SK-N-SH (cell line): ENCODE data around the gene NCK1. TPM values are rescaled to one million over a fixed set of nuclear protein-coding genes. Genes with fewer than 3 reads are reported as not detected.

Source experiments
- CTCF ChIA-PET: fragments of 300-600, 350-600 bp; formaldehyde crosslinking; extraction: SDS; loops from one replicate; lab custom pipeline; 2021; lab: Yijun Ruan, JAX
- POLR2A ChIA-PET: fragments of 350-600 bp; sonication (Branson Sonifier 250); formaldehyde crosslinking; extraction: SDS; loops from one replicate; lab custom pipeline; 2020; ENCODE audit warnings: antibody characterized with exemption, inconsistent platforms; lab: Yijun Ruan, JAX
- DNase-seq: peaks from one replicate; pipeline ENCODE4 v3.0.0; 2012
- H2AFZ ChIP-seq: fragments of 200-600 bp; sonication (generic); 2 replicates; pipeline ENCODE4 v1.8.1; 2016; ENCODE audit warnings: antibody characterized with exemption, mild to moderate bottlenecking, low read depth
- H3F3A ChIP-seq: fragments of 200-600 bp; sonication (generic); replicated peaks from 2 replicates; pipeline ENCODE3; 2016; ENCODE audit warnings: antibody characterized with exemption, mild to moderate bottlenecking; ENCODE audit not compliant: insufficient read depth
- H3K27ac ChIP-seq, 2 experiments: fragments of 200-500 bp in 1 of 2; fragments of 200-600 bp in 1 of 2; sonication (Bioruptor generic) in 1 of 2; sonication (generic), shearing (Covaris generic) in 1 of 2; 2 replicates each; pipeline versions ENCODE4 v1.5.1 to v1.6.1; 2014 to 2016; ENCODE audit warnings: low read depth in 2 of 2, inconsistent platforms in 1 of 2, low read length in 1 of 2, mild to moderate bottlenecking in 1 of 2, mixed read lengths in 1 of 2
- H3K27me3 ChIP-seq: fragments of 200-600 bp; sonication (generic), shearing (Covaris generic); 2 replicates; pipeline ENCODE4 v1.6.1; 2016; ENCODE audit warnings: mixed run types; ENCODE audit not compliant: insufficient read depth
- H3K36me3 ChIP-seq, 2 experiments: fragments of 200-500 bp in 1 of 2; fragments of 200-600 bp in 1 of 2; sonication (Bioruptor generic) in 1 of 2; sonication (generic) in 1 of 2; replicated peaks in 1 of 2; 2 replicates each; pipeline versions ENCODE3 to v1.5.1; 2014 to 2016; ENCODE audit warnings: low read length in 1 of 2, mild to moderate bottlenecking in 1 of 2; ENCODE audit not compliant: insufficient read depth in 2 of 2, control insufficient read depth in 1 of 2
- H3K4me1 ChIP-seq, 2 experiments: fragments of 200-500 bp in 1 of 2; fragments of 200-600 bp in 1 of 2; sonication (Bioruptor generic) in 1 of 2; sonication (generic), shearing (Covaris generic) in 1 of 2; 2 replicates each; pipeline versions ENCODE4 v1.5.1 to v1.6.1; 2014 to 2016; ENCODE audit warnings: low read depth in 1 of 2, low read length in 1 of 2, mixed run types in 1 of 2; ENCODE audit not compliant: insufficient read depth in 2 of 2, control insufficient read depth in 1 of 2
- H3K4me2 ChIP-seq: fragments of 200-600 bp; sonication (generic), shearing (Covaris generic); 2 replicates; pipeline ENCODE4 v1.6.1; 2017; ENCODE audit warnings: mixed run types
- H3K4me3 ChIP-seq, 2 experiments: fragments of 200-500 bp in 1 of 2; fragments of 200-600 bp in 1 of 2; sonication (Bioruptor generic) in 1 of 2; sonication (generic), shearing (Covaris generic) in 1 of 2; 2 replicates each; pipeline versions ENCODE4 v1.5.1 to v1.8.1; 2014 to 2016; ENCODE audit warnings: low read depth in 2 of 2, inconsistent platforms in 1 of 2, low read length in 1 of 2, mild to moderate bottlenecking in 1 of 2, mixed read lengths in 1 of 2, moderate library complexity in 1 of 2
- H3K79me2 ChIP-seq: fragments of 200-600 bp; sonication (generic); 2 replicates; pipeline ENCODE4 v1.8.1; 2017; ENCODE audit warnings: mild to moderate bottlenecking; ENCODE audit not compliant: insufficient read depth
- H3K9ac ChIP-seq: fragments of 200-600 bp; sonication (generic); 2 replicates; pipeline ENCODE4 v1.6.1; 2017; ENCODE audit warnings: mixed run types
- H3K9me2 ChIP-seq: fragments of 200-600 bp; sonication (generic); 2 replicates; pipeline ENCODE4 v1.6.1; 2017; ENCODE audit warnings: mixed run types
- H3K9me3 ChIP-seq: fragments of 200-600 bp; sonication (generic); 2 replicates; pipeline ENCODE4 v1.6.1; 2017; ENCODE audit warnings: mixed run types, mild to moderate bottlenecking, moderate library complexity
- H4K20me1 ChIP-seq: fragments of 200-600 bp; sonication (generic); 2 replicates; pipeline ENCODE4 v1.6.1; 2017; ENCODE audit warnings: mild to moderate bottlenecking, mixed run types; ENCODE audit not compliant: insufficient read depth
- CTCF ChIP-seq: fragments of 200-600 bp; sonication (generic); IDR thresholded peaks from 2 replicates; pipeline ENCODE4 v1.6.1; 2017; ENCODE audit warnings: antibody characterized with exemption, mild to moderate bottlenecking, moderate library complexity
- FOXM1 ChIP-seq: IDR thresholded peaks from 2 replicates; pipeline ENCODE4 v1.4.0; 2012; ENCODE audit warnings: low read depth, mild to moderate bottlenecking
- GABPA ChIP-seq: IDR thresholded peaks from 2 replicates; pipeline ENCODE4 v1.4.0; 2012; ENCODE audit warnings: low read depth, mild to moderate bottlenecking
- GATA2 ChIP-seq: sonication (generic); formaldehyde crosslinking; IDR thresholded peaks from 2 replicates; pipeline ENCODE4 v1.5.0; 2020; ENCODE audit warnings: mild to moderate bottlenecking, missing genetic modification reagents
- IRF3 ChIP-seq: fragments of 150-350 bp; IDR thresholded peaks from 2 replicates; pipeline ENCODE4 v1.6.1; 2016; ENCODE audit warnings: mild to moderate bottlenecking, low read depth, low read length
- MEF2A ChIP-seq: IDR thresholded peaks from 2 replicates; pipeline ENCODE4 v1.4.0; 2012; ENCODE audit warnings: low read depth, borderline replicate concordance
- MXI1 ChIP-seq: IDR thresholded peaks from 2 replicates; pipeline ENCODE4 v1.6.1; 2012; ENCODE audit warnings: mild to moderate bottlenecking, low read depth, low read length, improper control_type of control experiment
- PBX3 ChIP-seq: IDR thresholded peaks from 2 replicates; pipeline ENCODE4; 2012
- RAD21 ChIP-seq: IDR thresholded peaks from 2 replicates; pipeline ENCODE4 v1.6.1; 2012; ENCODE audit warnings: mild to moderate bottlenecking, low read length
- RCOR1 ChIP-seq: fragments of 150-350 bp; IDR thresholded peaks from 2 replicates; pipeline ENCODE4 v1.6.1; 2017; ENCODE audit warnings: antibody characterized with exemption, low read length
- TAF1 ChIP-seq: IDR thresholded peaks from 2 replicates; pipeline ENCODE4 v1.6.1; 2012; ENCODE audit warnings: low read depth, mild to moderate bottlenecking, low read length, moderate library complexity, borderline replicate concordance
- TCF12 ChIP-seq: IDR thresholded peaks from 2 replicates; pipeline ENCODE4 v1.4.0; 2012
- TEAD4 ChIP-seq: IDR thresholded peaks from 2 replicates; pipeline ENCODE4 v1.4.0; 2012; ENCODE audit warnings: mild to moderate bottlenecking, borderline replicate concordance; ENCODE audit not compliant: insufficient read depth
- ZBTB33 ChIP-seq: IDR thresholded peaks from 2 replicates; pipeline ENCODE4 v1.4.0; 2012; ENCODE audit warnings: low read depth, borderline replicate concordance
- WGBS: methylation state at CpG from one replicate; pipeline ENCODE4 v1.1.6; 2017; ENCODE audit warnings: low lambda C conversion rate; 5-methylcytosine and 5-hydroxymethylcytosine counted together
- polyA plus RNA-seq, 3 experiments: library from polyadenylated mRNA; depleted of rRNA; stranded (reverse); fragments of >200 nt; gene quantifications; 2 replicates each; pipeline ENCODE4 v1.2.3, GENCODE V29; 2012

NCK1 gene
- polyA plus RNA-seq, 1 of the 3 experiments (the other 2 are of a cell fraction): 16.2 TPM

GRCh38 chr3:136950623-136951022, 88.6 kb downstream of the NCK1 start (continued):
- no peak for TF ChIP-seq CTCF
- no peak for TF ChIP-seq ZBTB33

- ChIA-PET POLR2A (no interaction called here), CTCF (interaction anchor here (1.0 to 1.2 kb wide), 2 partner anchors 22 to 62 kb away, joined by 3 read pairs; no protein-coding TSS in a partner anchor)
- H3F3A ChIP-seq: no peaks in the 10 kb centered on the region
- no peak for TF ChIP-seq MXI1
- no peak for TF ChIP-seq GABPA
- no peak for TF ChIP-seq ZBTB33
- no peak for TF ChIP-seq TAF1
- no peak for TF ChIP-seq IRF3
- TF ChIP-seq RAD21: no peak
- no peak for TF ChIP-seq PBX3
- no peak for TF ChIP-seq RCOR1
- no peak for TF ChIP-seq TCF12
- no peak for TF ChIP-seq MEF2A
- TF ChIP-seq GATA2 (CRISPR knock-in tag): no peak
- TF ChIP-seq FOXM1: no peak
- no peak for TF ChIP-seq TEAD4
- H3K4me1 ChIP-seq: peaks cover 3 to 6% of the 10 kb centered on the region in 2 experiments; a peak in 3 of 4 replicates
- no peak overlapping the region for H2AFZ ChIP-seq
- no peak for DNase-seq
- H3K4me3 ChIP-seq: no peak overlapping the region
- no peak overlapping the region for H3K4me2 ChIP-seq
- no peaks in the 10 kb centered on the region for H4K20me1 ChIP-seq
- H3K27ac ChIP-seq: no peak overlapping the region
- no peaks in the 10 kb centered on the region for H3K9me3 ChIP-seq
- H3K9me2 ChIP-seq: no peaks in the 10 kb centered on the region
- no peaks in the 10 kb centered on the region for H3K27me3 ChIP-seq
- H3K36me3 ChIP-seq: peaks cover 3 to 4% of the 10 kb centered on the region in 2 experiments
- 37% methylated on average over 1 of the region's 1 CpG for whole genome bisulfite sequencing
- no peak overlapping the region for H3K9ac ChIP-seq
- H3K79me2 ChIP-seq: no peaks in the 10 kb centered on the region
Measured at GRCh38 chr3:136952292-136952691, 90.3 kb downstream of the NCK1 start.
